Left lobe of liver (tissue), 2 donors: ENCODE results near the gene NELL1. TPM values are rescaled to one million over a fixed set of nuclear protein-coding genes. Genes with fewer than 3 reads are reported as not detected.

Source experiments
- ATAC-seq: fragments of 200-7000 bp; cut with Tn5 transposase; one replicate; pipeline ENCODE4 v1.9.1; 2020; ENCODE audit warnings: mild to moderate bottlenecking, moderate library complexity
- DNase-seq: peaks from one replicate; pipeline ENCODE4 v3.0.0-alpha.2; 2020; ENCODE audit warnings: low spot score
- total RNA-seq: library from RNA; stranded (reverse); gene quantifications from one replicate; pipeline ENCODE4 v1.2.1, GENCODE V29; 2021
- donor health status: DM: no; HTN: no; CAD: no; lungs with moderate emphysema.
- donor health status: DM: no; HTN: yes; CAD: no.

The NELL1 gene
- total RNA-seq, 1 donor from 2014 or later: not detected

DNA sequence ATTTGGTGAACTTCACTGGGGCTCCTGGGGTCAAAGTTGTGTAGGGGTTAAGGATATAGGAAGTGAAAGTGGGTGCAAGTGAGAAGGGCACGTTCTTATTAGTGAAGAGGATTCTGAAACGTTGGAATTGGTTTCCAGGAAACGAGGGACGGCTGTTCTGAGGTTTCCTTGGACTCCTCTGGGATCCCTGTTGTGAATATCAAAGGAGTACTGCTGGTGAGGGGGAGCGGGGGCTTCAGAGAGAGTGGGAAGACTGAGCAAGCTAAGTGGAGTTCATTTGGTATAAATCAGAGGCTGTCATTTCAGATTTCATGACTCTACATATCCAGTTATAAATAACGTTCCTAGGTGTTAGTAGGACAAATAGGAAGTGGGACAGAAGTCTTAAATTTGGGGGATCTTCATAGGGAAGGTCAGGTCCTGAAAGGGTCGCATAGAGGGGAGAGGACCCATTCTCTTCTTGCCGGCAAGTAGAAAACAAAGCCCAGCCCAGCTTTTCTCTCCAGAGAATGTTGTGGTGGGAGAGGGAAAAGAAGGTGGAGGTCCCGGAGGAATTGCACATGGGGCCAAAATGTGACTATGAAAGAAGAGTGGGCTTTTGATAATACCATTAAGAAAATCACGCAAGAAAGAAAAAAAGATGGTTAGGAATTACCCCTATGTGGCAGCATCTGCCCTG is 1.1 kb upstream of the NELL1 start:
- ATAC-seq (no peak), DNase-seq (no peak)

DNA sequence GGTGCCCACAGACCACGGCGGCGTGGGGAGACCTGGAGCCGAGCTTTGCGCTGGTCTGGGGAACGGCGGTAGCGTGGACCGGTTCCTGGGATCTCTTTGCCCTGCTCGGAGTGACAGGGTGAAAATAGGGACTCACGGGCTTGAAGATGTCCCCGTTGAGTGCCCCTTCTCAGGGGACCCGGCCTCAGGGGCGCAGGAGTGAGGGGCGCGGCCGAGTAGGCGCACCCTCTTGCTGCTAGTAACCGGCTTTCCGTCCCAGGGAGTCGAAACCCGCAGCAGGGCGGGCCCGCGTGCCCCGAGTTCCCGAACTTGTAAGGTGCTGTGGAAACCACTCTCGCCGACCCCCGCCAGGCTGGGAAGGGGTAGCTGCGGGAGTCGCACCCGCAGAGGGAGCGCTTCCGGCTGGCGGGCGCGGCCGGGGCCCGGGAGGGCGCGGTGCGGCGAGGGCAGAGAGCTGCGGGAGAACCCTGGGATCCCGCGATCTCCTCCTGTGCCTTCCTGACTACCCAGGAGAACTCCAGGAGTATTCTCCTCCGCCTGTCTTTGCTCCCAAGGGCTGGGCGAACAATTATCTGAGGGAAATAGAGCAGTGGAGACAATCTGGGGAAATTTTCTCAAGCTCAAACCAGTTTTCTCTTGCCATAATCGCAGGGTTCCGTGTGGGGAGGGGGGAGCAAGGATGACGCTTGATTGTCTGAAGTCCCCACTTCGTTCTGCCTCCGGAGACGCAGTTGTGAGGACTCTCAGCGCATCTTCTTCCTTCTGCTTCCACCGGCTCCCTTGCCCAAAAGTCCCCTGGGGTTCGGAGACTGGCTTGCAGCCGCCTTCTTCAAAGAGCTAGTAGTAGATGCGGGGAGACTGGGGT is 666 bp downstream of the NELL1 start:
- ATAC-seq (no peak), DNase-seq (no peak)

DNA sequence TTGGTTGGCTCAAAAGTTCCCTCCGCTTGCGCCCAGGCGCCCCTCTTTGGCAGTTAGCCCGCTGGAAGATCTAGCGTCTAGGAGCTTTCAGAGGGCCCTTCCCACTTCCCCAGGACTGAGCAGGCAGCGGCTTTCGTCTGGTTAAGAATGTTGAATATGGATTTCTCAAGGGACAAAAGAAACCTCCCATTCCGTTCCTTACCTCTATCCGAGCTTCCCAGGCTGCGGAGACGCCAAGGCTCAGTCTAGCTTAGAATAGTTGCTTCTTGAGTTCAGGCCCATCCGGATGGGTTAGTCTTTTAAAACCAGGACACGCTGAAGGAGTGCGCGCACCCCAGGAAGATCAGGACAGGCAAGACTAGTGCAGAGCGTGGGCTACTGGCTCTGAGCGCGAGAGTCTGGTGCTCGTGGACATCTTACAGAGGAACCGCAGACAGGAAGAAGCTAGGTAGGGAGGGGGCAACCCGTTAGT is 1.6 kb downstream of the NELL1 start:
- ATAC-seq (no peak), DNase-seq (no peak)

DNA sequence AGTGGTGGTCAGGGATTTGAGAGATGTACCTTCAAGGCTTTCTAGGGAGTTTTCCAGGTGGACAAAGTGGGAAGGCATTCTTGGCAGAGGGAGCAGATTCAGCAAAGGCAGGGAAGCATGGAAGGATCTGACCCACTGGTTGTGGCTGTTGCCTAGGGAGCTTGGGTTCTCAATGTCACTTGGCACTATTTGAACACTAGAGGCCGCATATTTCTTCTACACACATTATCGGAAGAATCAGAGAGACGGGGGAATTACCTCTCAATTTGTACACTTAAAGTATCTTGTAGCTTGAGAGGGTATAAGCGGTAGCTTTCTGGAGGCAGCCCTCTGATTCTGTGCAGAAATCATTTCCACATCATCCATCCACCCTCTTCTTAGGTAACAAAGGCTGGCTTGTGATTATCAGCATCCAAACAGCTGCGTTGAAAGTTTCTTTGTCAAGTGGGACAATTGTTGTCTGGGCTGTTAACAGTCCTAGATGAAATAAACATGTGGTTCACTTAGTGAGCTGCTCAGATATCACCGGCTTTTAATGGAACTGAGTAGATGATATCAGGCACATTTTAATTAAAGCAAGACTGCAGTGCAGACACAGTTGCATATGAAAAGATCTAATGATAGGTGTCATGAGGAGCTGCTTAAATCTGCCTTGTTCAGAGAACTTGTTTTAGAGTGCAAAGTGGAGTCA is 2.6 kb downstream of the NELL1 start:
- ATAC-seq (peak; percentile 66), DNase-seq (no peak)

DNA sequence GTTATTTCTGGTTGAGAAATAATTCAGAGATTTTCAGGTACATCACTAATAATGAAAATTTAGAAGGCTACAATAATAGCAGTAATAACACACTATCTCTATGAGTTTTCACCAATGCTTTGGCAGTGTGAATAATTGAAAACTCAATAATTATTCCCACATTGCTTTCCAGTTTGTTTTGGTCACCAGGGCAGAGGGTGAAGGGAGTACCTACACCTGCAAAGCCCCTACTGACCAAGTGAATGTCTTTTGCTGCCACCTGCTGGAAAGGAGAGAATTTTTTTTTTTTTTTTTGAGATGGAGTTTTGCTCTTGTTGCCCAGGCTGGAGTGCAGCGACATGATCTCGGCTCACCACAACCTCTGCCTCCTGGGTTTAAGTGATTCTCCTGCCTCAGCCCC is 3.2 kb downstream of the NELL1 start:
- ATAC-seq (peak; percentile 65), DNase-seq (no peak)

DNA sequence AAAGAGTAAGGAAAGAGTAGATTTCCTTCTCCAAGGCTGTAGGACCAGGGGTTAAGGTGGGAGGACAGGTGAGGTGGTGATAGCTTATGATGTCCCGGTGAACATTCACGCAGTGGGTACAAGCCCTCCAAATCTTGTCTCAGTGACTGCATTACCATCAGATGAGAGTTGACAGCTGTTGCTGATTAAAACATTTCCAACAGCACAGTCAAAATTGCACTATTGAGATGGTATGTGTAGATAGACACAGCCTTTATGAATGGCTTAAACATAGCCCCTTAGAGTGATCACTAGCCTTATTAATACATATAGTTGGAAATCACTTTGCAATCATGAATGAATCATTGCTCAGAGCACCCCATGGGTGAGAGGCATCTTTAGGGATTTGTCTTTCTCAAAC is 7.3 kb downstream of the NELL1 start:
- DNase-seq: no peak
- no peak for ATAC-seq

DNA sequence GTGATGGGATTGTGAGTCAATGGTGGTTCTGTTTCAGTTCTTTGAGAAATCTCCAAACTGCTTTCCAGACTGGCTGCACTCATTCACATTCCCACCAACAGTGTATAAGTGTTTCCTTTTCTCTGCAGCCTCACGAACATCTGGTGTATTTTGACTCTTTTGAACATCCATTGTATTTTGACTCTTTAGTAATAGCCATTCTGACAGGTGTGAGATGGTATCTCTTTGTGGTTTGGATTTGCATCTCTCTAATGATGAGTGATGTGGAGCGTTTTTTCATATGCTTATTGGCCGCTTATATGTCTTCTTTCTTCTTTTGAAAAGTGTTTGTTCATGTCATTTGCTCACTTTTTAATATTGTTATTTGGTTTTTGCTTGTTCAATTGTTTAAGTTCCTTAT is 19.4 kb downstream of the NELL1 start:
- DNase-seq: no peak
- no peak for ATAC-seq

DNA sequence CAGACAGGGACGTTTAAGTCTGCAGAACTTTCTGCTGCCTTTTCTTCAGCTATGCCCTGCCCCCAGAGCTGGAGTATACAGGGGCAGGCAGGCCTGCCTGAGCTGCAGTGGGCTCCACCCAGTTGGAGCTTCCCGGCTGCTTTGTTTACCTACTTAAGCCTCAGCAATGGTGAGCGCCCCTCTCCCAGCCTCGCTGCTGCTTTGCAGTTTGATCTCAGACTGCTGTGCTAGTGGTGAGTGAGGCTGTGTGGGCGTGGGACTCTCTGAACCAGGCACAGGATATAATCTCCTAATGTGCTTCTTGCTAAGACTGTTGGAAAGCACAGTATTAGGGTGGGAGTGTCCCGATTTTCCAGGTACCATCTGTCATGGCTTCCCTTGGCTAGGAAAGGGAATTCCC is 38.5 kb downstream of the NELL1 start:
- no peak for DNase-seq
- no peak for ATAC-seq

DNA sequence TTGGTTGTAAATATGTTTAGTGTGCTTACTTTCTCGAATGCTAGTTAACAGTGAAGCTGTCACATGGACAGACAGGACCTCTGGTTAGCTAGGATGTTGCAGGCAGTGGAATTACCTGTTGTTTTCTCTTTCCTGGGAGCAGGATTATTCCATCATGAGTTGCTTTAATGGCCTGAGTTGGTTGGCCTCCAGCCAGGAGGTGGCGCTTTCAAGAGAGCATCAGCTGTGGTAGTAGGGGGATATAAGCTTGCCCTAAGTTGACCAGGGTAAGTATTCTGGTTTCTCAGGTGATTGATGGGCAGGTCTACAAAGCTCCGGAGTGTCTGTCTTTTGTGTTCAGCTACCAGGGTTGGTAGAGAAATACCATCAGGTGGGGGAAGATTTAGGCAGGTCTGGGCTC is 43.5 kb downstream of the NELL1 start:
- no peak for ATAC-seq
- no peak for DNase-seq

DNA sequence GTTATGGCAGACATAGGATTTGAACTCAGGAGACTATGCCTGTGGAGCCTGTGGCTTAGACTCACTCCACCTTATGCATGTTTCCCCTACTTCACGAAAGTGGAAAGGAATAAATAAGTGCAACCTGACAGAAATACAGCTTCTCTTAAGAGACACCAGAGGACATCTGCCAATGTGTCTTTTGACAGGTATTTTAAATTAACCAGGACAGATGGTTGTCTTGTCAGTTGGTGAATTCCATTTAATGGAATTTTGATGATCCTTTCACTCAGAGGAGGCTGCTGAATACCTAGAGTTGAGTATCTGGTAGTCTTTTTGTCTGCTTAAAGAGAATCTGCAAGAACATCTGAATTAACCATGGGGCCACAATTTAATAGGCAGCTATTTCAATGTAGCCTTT is 46.1 kb downstream of the NELL1 start:
- no peak for ATAC-seq
- DNase-seq: no peak

DNA sequence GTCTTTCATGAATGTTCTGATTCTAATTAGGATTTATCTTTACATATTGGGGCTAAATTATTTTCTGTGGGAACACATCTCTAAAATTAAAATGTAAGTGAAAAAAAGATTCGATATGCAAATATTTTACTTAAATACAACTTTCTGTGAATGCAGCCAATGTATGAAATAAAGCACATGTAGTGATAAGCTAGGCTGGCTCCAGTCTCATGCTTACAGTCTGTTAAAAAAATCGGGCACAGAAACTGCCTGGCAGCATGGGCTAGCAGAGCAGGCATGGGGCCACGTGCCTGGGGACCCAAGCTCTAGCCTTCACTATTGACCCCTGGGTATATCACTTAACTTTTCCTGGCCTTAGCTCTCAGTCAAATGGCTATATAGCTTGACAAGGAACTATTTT is 46.5 kb downstream of the NELL1 start:
- ATAC-seq: no peak
- DNase-seq: no peak

DNA sequence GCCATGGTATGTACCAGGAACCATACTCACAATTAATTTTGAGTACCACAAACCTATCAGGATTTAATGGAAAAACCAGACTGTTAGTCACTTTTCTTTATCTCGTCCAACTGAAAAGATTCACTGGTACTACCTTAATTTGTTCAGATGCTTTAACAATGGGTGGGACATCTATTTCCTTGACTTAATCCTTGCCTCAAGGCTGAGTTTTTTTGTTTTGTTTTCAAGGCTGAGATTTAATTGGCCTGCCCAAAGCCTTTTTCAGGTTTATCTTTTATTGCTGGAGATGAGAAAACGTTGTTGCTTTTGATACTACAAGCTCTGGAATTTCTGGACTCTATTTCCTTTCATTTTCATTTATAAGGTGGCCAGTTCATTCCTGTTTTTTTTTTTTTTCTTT is 50.4 kb downstream of the NELL1 start:
- DNase-seq: no peak

DNA sequence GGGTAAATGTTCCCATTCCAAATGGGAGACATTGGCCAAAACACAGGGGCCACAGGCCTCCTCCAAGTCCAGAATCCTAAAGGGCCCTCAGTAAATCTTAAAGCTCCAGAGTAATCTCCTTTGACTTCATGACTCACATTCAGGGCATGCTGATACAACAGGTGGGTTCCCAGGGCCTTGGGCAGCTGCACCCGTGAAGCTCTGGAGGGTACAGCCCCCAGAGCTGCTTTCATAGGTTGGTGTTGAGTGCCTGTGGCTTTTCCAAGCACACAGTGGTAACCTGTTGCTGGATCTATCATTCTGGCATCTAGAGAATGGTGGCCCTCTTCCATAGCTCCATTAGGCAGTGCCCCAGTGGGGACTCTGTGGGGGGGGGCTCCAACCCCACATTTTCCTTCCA is 54.0 kb downstream of the NELL1 start:
- no peak for ATAC-seq
- DNase-seq: no peak

More for the DNA sequence above, 50.4 kb downstream of the NELL1 start:
- ATAC-seq: no peak

DNA sequence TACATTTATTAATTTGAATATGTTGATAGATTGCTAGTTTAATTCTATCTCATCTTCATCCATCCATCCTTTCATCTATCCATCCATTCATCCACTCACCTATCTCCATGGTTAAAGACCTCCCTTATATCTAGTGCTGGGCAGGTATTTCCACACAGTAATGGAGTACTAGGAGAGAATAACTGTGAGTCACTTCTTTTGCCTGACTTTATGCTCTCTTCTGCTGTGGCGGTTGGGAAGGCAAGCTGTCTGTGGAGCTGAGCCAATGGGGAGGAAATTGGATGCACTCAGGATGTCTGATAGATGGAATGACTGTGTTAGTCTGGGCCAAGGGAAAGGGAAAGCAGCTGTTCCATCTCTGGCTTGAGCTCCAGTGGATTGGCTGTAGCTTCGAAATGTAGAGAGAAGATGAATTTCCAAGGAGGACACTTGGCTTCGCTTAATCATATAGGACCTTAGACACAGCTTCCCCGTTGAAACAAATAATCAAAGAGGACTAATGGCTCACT is 60.3 kb downstream of the NELL1 start:
- ATAC-seq (no peak), DNase-seq (no peak)

DNA sequence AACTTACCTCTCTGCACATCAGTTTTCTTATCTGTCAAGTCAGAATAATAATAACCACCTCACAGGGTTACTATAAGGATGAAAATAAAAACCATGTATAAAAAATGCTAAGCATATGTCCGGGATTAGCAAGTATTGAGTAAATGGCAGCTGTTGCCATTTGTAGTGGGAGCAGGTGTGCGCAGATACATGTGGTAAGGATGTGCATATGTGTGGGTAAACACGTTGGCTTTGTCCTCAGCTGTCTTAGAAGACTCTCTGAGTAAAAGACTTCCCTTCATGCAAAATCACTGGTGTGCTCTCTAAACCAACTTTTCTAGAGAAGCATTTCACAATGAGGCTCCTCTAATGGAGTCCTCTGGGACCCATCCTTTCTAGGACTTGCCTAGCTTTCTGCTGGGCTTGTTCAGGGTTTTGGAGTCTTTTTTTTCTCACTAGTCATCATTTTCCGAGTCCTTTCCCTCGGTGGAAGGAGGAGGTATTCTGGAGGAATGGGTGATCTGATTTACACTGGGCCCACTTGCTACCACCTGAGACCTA is 62.4 kb downstream of the NELL1 start:
- DNase-seq (no peak), ATAC-seq (no peak)

DNA sequence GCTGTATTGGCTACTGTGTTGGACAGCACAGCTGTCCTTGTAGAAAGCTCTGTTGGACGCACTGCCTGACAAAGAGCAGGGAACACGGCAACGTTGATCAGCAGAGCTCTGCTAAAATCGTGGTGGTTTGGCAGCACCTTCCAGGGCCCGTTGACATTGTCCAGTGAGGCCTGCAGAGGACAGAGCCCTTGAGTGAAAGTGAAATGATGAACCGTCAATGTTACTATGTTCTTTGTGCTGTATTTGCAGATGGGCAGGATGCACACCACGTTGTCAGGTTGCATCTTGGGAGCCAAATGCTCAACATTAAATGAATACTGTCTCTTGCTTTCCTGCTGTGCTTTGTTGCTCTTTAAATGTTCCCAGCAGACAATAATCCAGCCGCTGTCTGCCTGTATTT is 69.7 kb downstream of the NELL1 start:
- DNase-seq (no peak), ATAC-seq (no peak)

DNA sequence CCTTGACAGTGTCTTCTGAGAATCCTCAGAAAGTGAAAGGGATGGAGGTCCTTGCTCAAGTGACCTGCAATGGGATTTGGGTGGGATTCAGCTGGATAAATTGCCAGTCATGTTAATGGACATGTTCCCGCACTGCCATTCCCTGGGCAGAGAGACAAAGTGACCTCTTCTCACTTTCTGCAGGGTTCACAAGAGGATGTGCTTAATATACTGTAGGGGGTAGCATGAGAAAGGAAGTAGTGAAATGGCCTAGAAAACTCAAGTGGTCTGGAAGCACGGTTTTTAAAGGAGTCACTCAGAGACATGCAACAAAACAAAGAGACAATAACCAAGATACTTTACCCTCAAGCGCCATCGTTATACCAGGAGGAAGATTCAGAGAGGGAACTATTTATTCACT is 70.2 kb downstream of the NELL1 start:
- ATAC-seq (no peak), DNase-seq (no peak)

DNA sequence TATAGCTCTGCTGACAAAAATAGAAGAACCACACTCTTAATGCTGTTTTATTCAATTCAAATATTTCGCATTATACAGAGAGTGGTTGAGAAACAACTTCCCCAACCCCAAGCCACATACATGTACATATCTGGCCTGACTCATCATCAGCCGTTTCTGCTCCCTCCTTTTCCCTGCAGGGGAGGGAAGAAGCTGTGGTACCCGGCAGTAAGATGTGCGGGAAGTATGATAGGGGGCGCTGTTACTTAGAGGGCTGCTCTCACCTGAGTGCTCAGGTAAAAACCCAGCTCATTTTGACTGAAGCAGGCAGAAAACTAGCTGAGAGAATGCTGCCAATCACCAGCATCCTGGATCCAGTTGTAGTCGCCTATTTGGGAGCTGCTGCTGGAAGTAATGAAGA is 85.5 kb downstream of the NELL1 start:
- ATAC-seq: no peak
- no peak for DNase-seq

DNA sequence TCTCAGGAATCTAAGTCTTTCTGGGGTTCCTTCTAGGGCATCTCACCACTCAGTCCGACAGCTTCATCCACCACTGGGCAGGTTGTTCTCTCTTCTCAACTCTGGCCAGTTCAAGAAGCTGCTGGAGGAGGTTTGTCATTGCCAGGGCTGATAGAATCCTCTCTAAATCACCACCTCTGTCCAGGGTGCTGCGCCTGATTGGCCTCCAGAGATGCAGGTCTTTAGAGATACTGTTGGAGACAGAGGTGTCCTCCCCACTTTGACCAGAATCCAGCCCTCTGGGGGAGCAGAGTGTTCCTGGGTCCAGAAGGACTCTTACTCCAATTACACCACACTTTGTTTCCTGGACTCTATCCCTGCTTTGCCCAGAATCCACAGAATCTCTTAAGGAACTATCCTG is 90.2 kb downstream of the NELL1 start:
- ATAC-seq (no peak), DNase-seq (no peak)

DNA sequence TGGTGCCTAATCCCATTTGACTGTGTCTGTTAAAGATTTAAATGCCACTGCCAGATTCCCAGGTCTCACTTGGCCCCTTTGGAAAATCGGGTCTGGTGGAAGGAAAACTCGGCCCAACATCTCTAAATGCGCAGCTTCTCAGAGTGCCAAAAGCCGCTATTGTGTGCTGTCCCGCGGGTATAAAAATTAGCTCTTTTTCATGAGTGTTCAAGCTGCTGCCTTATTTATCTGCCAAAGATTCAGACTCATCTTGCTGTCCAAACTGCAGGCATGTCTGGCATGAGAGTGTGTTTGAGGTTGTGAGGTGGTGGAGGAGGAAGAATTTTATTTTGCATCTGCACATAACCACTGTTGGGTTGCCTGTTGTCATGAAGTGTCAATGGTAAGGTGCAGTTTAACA is 91.4 kb downstream of the NELL1 start:
- no peak for DNase-seq
- ATAC-seq: no peak

DNA sequence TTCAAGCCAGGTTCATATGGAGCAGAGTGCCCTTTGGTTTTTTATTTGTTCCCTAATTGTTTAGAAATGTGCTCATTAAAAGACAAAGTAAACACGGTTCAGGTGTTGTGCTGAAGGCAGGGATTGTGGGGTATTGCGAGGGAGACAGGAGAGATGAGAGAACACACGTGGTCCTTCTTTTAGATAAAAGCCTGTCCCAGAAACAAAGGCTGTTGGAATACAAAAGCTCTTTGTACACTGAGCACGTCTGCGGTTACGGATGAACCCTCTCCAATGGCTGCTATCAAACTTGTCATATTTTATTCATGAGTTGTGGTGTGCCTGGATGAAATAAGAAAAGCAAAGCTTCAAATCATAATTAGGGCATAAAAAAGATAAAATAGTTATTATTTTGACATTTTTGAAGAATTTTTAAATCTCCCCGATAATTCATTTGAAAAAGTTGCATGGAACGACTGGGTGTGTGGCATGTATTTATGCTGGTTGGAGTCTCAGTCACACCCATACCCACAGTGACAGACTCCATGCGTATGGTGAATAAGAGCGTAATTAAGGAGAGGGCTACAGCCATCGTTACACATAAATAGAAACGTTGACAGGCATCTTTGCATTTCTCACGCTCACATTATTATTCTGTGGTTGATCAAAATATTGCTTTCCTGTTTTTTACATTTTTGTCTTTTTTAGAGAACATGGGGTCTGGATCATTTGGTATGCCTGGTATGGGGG is 92.9 kb downstream of the NELL1 start:
- DNase-seq (no peak), ATAC-seq (no peak)
